ENCODE measurements around the gene LRRK1.
"Not testable (repeated sequence)": the region's sequence is repeated elsewhere in the genome, so short reads cannot be mapped to it uniquely, and the experiment has no call there.

The LRRK1 gene

GRCh38 chr15:101083336-101084045 is 164.3 kb downstream of the LRRK1 start:
- DNase-seq, result no peak

- no peak for DNase-seq
Measured at GRCh38 chr15:101084801-101085200, 165.6 kb downstream of the LRRK1 start.

- no peak for DNase-seq
Measured at GRCh38 chr15:101085311-101085700, 166.1 kb downstream of the LRRK1 start.

- DNase-seq, result no peak
Measured at GRCh38 chr15:101086394-101087171, 167.4 kb downstream of the LRRK1 start.

GRCh38 chr15:101087172-101087769 is 168.1 kb downstream of the LRRK1 start:
- DNase-seq, result no peak

- DNase-seq, result no peak
Measured at GRCh38 chr15:101088271-101088670, 169.1 kb downstream of the LRRK1 start.

GRCh38 chr15:101088788-101089578 is 169.8 kb downstream of the LRRK1 start:
- peak in 1 of 2 donors; percentile 33 for DNase-seq

GRCh38 chr15:101089579-101090427 is 170.6 kb downstream of the LRRK1 start:
- no peak for DNase-seq

GRCh38 chr15:101090428-101090790 is 171.3 kb downstream of the LRRK1 start:
- no peak for DNase-seq

GRCh38 chr15:101091080-101092017 is 172.2 kb downstream of the LRRK1 start:
- DNase-seq, result no peak

GRCh38 chr15:101092156-101092866 is 173.2 kb downstream of the LRRK1 start:
- DNase-seq, result no peak

GRCh38 chr15:101092867-101093202 is 173.7 kb downstream of the LRRK1 start:
- DNase-seq, result no peak

- no peak for DNase-seq
Measured at GRCh38 chr15:101093958-101094357, 174.8 kb downstream of the LRRK1 start.

- DNase-seq, result not testable (repeated sequence)
Measured at GRCh38 chr15:101095796-101096406, 176.7 kb downstream of the LRRK1 start.

GRCh38 chr15:101097111-101097510 is 178.0 kb downstream of the LRRK1 start:
- no peak for DNase-seq

GRCh38 chr15:101099183-101099582 is 180.0 kb downstream of the LRRK1 start:
- DNase-seq, result no peak

- DNase-seq, result no peak
Measured at GRCh38 chr15:101100118-101100517, 181.0 kb downstream of the LRRK1 start.

GRCh38 chr15:101100593-101101442 is 181.7 kb downstream of the LRRK1 start:
- no peak for DNase-seq

GRCh38 chr15:101101676-101102075 is 182.5 kb downstream of the LRRK1 start:
- no peak for DNase-seq
